Kidney (tissue), 14 donors: ENCODE results near the gene WNK2. TPM values are rescaled to one million over a fixed set of nuclear protein-coding genes. Genes with fewer than 3 reads are reported as not detected.

Experiments
- DNase-seq, 5 donors: peaks; one replicate each; pipeline ENCODE4 v3.0.0-alpha.2; 2013 to 2020
- FAIRE-seq: peaks from 2 replicates; lab custom pipeline; 2012; peaks lifted over from hg19 to GRCh38; lab: Jason Lieb, UNC
- H3K27ac ChIP-seq, 2 donors: one replicate each; pipeline ENCODE4 v1.7.0; 2013; ENCODE audit warnings: low read depth in 2 of 2, low read length in 2 of 2, inconsistent platforms in 1 of 2
- H3K27me3 ChIP-seq: one replicate; pipeline ENCODE4 v1.7.1; 2013; ENCODE audit warnings: low read length, inconsistent platforms; ENCODE audit not compliant: control insufficient read depth, insufficient read depth
- H3K36me3 ChIP-seq, 3 donors: one replicate each; pipeline versions ENCODE4 v1.7.0 to v1.7.1; 2013; ENCODE audit warnings: low read length in 3 of 3, control low read depth in 1 of 3, inconsistent platforms in 1 of 3; ENCODE audit not compliant: insufficient read depth in 3 of 3, control insufficient read depth in 2 of 3
- H3K4me1 ChIP-seq, 3 donors: one replicate each; pipeline versions ENCODE4 v1.7.0 to v1.7.1; 2013; ENCODE audit warnings: low read length in 3 of 3, inconsistent platforms in 1 of 3, low read depth in 1 of 3; ENCODE audit not compliant: control insufficient read depth in 2 of 3, insufficient read depth in 2 of 3
- H3K4me3 ChIP-seq, 3 donors: one replicate each; pipeline versions ENCODE4 v1.7.0 to v1.8.1; 2013; ENCODE audit warnings: low read length in 3 of 3, control low read depth in 1 of 3, inconsistent platforms in 1 of 3
- H3K9ac ChIP-seq, 3 donors: one replicate each; pipeline versions ENCODE4 v1.7.0 to v1.7.1; 2013; ENCODE audit warnings: low read length in 3 of 3, control low read depth in 1 of 3, inconsistent platforms in 1 of 3
- H3K9me3 ChIP-seq, 3 donors: one replicate each; pipeline versions ENCODE4 v1.7.0 to v1.7.1; 2013; ENCODE audit warnings: low read length in 3 of 3, control low read depth in 1 of 3, inconsistent platforms in 1 of 3; ENCODE audit not compliant: control insufficient read depth in 2 of 3, insufficient read depth in 1 of 3
- CTCF ChIP-seq: IDR thresholded peaks from 3 replicates; pipeline ENCODE4 v1.5.1; 2012; ENCODE audit warnings: mild to moderate bottlenecking, moderate library complexity, borderline replicate concordance; ENCODE audit not compliant: insufficient read depth; ENCODE audit errors: extremely low read depth
- intact Hi-C: fragments of 100-400 bp; cut with DNase I; formaldehyde crosslinking; loops from one replicate; pipeline ENCODE4 v1.11.1; 2022
- polyA plus RNA-seq: library from polyadenylated mRNA; stranded (reverse); fragments of 350-450 nt; fragmentation: Illumina TruSeq; extraction: RNeasy Lipid Tissue Mini Kit (QIAGEN cat#74804); gene quantifications from one replicate; pipeline ENCODE4 v1.2.3, GENCODE V29; 2014; ENCODE audit warnings: low read depth, low replicate concordance; ENCODE audit not compliant: insufficient read depth
- total RNA-seq: library from RNA; stranded (reverse); fragmentation: NEBNext Ultra II Directional; extraction: Animal tissue kit (Norgen Biotek cat#: 25700); gene quantifications from one replicate; pipeline ENCODE4 v1.2.1, GENCODE V29; 2021
- donor health status: control.
- donor health status: control.
- donor health status: control.
- donor health status: control.
- donor health status: control.
- donor health status: DM: yes; HTN: yes; CAD: no.
- donor health status: Normal renal cell carcinoma (clear cell type).

Gene WNK2
- total and polyA plus RNA-seq, 2 donors from 2014 or later = 1.5 to 4.8 TPM

- Histone ChIP-seq H3K27me3 (no peaks in the 10 kb centered on the region), H3K27ac (no peak overlapping the region), H3K36me3 (no peaks in the 10 kb centered on the region), H3K9me3 (no peaks in the 10 kb centered on the region), H3K4me3 (no peak overlapping the region), H3K9ac (no peak overlapping the region), H3K4me1 (peaks cover 0 to 5% (median 2%) of the 10 kb centered on the region in 3 donors)
- FAIRE-seq = no peak
- DNase-seq = no peak
- no peak for TF ChIP-seq CTCF
- intact Hi-C loops = no loop called here
Observed at GRCh38 chr9:93187047-93187446, 3.1 kb downstream of the WNK2 start.

- H3K27me3 ChIP-seq = no peaks in the 10 kb centered on the region
- no peak for FAIRE-seq
- H3K9ac ChIP-seq = no peak overlapping the region
- no peaks in the 10 kb centered on the region for H3K36me3 ChIP-seq
- H3K27ac ChIP-seq = no peak overlapping the region
- intact Hi-C loops = no loop called here
- H3K4me3 ChIP-seq = no peak overlapping the region
- no peak for TF ChIP-seq CTCF
- H3K9me3 ChIP-seq = no peaks in the 10 kb centered on the region
- no peak for DNase-seq
- H3K4me1 ChIP-seq = peaks cover 0 to 5% (median 2%) of the 10 kb centered on the region in 3 donors
Observed at GRCh38 chr9:93187574-93187973, 3.6 kb downstream of the WNK2 start.

GRCh38 chr9:93188426-93189368 is 4.8 kb downstream of the WNK2 start:
- no peaks in the 10 kb centered on the region for H3K9me3 ChIP-seq
- intact Hi-C loops = no loop called here
- no peak overlapping the region for H3K9ac ChIP-seq
- H3K36me3 ChIP-seq = no peaks in the 10 kb centered on the region
- no peak overlapping the region for H3K4me3 ChIP-seq
- TF ChIP-seq CTCF = no peak
- peaks cover 0 to under 1% (median 0%) of the 10 kb centered on the region in 3 donors for H3K4me1 ChIP-seq
- peak in 1 of 5 donors; percentile 21 for DNase-seq
- H3K27me3 ChIP-seq = no peaks in the 10 kb centered on the region
- H3K27ac ChIP-seq = no peak overlapping the region
- FAIRE-seq = no peak
